GM21786 (cell line): ENCODE measurements around the gene PHACTR1.

Source experiments
- ATAC-seq: cut with Tn5 transposase; IDR thresholded peaks from one replicate; pipeline ENCODE4 v1.9.1; 2021; ENCODE audit not compliant: unreplicated experiment

PHACTR1 gene

DNA sequence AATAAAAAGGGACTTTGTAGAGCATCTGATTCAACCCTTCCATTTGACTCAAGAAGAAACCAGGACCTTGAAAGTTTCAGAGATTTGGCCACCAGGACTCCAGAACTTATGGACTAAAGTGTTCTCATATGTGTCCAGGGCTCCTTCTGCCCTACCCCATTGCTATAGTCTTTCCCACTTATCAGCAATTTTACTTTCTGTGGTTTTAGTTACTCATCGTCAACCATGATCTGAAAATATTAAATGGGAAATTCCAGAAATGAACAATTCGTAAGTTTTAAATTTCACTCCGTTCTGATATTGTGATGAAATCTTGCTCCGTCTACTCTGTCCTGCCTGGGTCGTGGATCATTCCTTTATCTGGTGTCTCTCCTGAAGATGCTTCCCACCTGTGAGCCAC, 259.8 kb downstream of the PHACTR1 start:
- ATAC-seq = no peak

DNA sequence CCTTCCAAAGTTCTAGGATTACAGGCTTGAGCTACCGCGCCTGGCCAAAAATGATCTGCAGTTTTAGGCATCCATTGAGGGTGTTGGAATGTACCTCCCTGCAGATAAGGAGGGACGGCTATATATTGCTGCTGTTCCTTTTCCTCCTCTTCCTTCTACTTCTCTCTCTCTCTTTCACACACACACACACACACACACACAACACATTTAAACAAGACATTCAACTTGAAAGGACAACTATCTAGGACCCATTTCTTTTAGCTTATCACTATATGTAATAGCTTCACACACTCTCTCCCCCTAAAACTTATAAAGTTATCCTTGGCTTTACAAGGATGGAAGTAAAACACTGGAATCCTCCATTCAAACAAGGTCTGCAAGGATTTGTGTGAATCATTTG, 260.6 kb downstream of the PHACTR1 start:
- ATAC-seq = no peak

DNA sequence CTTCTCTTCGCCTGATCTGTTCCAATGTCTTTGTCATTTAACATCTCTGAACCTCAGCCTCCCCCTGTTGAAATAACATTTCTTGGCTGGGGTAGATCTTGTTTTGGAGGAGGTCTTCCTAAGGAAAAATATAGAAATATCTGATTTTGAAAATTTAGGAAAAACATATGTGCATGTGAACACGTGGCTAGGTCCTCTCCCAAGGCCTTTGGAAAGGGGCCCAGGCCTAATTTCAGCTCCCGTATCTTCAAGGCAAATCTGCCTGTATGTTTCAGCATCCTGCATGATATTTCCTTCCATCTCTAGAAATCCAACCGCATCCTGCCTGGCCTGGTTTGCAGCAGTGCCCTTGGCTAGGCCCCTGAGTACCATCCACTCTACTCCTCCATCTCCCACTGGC, 261.2 kb downstream of the PHACTR1 start:
- no peak for ATAC-seq

DNA sequence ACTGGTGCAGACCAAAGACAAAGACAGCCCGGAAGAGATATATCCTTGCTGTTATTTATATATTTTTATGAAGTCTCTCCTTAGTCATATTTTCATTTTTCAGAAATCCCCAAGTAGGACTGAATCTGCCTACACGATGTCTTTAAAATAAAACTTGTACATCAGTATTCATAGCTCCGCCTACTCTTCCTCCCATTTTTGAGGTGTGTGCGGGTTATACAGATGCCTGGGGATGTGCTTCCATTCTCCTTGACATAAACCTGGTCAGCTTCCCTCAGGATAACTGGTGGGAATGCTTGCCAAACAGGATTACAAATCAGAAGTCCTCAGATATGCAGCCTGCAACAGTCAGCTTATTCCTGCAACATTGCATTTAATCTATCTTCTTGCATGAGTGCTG, 264.2 kb downstream of the PHACTR1 start:
- ATAC-seq = no peak

DNA sequence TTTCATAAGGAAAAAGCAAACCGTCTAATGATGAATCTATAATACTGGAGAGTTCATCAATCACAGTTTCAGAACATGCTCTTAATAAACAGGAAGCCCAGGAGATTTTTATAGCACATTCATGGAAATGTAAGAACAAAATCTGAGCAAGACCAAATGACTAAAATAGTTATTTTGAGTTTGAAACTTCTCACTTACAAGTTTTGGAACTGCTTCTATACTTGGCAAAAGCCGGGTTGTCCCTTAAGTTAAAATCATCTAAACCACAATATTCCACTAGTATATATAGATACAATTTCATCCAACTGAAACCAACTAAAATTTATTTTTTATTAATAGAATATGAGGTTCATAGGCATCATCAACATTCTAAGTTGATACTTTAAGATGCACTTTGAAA, 268.2 kb downstream of the PHACTR1 start:
- ATAC-seq = no peak

DNA sequence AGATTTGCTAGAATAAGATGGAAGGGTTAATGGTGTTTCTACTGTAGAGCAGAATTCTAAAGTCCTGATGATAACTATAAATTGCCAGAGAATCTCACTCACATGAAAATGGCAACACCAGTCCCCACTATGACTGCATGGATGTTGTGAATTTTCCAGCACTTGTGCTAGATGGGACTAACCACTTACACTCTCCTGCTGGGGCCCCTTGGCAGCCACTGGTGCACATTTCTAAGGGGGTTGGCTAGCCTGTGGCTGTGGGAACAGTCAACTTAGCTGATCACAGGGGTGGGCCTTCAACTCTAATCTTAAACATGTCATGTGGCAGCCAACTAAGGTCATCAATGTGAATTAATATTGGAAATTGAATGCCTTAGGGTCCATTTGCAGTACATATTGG, 271.2 kb downstream of the PHACTR1 start:
- ATAC-seq = no peak

DNA sequence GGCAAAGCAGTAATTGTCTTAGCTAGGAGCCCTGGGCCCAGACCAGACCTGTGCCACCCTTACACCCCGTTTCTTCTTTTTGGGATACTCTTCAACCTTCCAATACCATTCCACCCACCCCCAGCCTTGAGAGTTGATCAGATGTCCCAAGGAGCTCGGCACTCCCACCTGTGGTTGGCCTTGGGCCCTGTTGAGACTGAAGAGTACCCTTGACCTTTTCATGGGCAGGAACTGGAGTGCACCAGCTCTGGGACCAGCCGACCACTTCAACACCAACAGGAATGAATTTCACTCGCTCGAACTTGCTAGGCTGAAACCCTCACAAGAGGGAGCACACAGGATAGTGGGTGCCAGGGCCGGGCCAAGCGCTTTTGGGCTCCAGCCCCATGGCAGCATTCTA, 273.6 kb downstream of the PHACTR1 start:
- no peak for ATAC-seq

DNA sequence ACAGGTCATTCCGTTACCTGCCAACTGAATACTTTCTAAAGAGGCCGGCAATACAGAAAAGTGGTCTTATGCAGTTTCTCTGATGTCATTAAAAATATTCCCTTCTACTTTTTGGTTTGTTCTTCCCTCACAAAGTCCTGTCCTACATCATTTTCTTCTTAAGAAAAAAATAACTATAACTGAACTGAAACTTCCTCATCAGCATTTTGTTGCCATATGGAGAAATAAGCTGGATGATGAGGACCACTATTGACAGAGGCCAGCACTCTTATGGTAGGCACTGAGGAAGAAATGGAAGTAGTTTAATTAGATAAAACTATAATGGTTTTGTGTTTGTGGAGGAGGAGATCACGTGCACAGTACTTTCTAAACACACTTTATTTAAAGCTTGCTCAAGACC, 274.9 kb downstream of the PHACTR1 start:
- ATAC-seq = no peak

DNA sequence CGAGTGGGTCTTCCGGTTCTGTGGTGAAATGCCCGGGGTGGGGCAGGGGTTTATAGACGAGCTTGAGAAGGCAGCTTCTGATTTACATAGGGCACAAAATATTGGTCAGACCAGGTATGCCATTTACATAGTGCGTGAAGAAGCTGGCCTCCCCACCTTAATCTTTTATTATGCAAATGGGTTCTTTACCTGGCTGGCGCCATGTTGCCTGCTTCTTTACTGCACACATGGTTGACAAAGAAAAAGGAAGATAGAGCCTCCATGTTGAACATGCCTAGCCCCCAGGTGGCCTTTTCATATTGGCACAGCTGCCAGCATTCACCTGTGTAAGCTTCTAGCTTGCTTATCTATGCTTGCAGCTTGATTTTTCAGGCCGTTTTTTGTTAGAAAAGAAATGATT, 276.2 kb downstream of the PHACTR1 start:
- no peak for ATAC-seq

DNA sequence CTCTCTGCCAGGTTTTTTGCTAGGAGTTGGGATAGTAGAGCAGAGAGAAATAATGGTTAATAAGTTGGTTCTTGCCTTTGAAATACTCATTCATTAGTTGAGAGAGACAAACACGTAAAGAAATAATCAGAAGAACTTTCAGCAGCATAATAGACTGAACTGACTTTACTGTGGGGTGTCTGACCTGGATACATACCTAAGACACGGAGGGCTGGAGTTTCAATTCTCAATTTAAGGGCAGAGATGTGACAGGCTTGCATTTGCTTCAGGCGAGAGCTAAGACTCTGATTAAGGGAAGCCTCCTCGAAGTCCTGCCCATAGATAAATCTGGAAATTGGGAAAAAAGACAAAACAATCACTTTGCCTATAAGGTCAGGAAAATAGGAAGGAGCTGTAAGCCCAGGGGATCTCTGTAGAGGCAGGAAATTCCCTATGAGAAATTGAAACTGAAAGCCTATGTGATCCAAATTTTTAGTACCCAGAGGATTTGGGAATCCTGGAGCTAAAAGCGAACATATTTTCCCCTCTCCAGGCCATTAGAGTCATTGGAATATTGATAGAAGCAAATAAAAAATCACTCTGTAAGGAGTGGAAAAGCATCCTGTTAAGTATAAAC, 276.8 kb downstream of the PHACTR1 start:
- no peak for ATAC-seq

DNA sequence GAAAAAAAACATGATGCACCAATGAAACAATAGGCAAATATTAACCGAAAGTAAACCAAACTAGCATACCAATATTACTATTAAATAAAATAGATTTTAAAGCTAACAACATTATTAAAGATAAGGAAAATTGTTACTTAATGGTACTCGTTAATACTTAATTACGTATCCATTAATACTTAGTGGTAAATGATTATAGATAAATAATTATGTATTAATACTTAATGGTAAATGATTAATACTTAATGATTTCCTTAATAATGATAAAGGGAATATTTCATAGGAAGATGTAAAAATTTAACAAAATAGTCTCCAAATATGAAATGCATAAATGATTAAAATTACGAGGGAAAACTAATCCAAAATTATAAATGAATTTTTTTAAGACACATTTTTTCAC, 278.9 kb downstream of the PHACTR1 start:
- no peak for ATAC-seq

DNA sequence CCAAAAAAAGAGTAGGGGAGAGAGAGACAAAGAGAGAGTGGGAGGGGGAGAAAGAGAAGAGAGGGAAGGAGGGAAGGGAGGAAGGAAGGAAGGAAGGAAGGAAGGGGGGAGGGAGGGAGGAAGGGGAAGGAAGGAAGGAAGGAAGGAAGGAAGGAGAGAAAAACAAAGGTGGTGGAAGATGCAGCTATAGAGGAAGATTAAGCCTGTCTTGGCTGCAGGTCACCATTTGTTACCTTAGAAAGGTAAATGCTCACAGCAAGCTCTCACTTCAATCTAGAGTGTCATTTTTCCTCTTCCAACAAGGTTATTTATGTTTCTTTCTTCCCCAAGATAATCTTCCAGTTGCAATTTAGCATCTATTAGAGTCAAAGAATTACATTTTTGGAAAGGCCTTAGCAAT, 284.0 kb downstream of the PHACTR1 start:
- ATAC-seq = no peak

DNA sequence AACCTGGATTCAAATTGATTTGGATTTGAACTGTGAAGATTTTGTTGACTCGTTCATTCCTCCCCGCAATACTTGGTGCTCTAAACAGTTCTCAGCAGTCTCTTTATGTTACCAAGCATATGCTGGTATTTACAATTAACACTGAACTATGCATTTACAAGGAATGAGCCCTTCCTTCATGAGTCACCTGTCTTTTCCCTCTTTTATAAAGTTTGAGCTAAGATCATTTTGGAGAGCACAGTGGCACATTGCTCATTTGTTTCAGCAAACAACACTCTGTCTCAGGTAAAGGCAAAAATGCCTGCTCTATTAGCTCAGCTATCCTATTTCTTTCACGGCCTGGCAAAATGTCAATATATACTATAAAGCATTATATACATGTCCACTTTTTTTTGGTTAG, 285.4 kb downstream of the PHACTR1 start:
- ATAC-seq = no peak

DNA sequence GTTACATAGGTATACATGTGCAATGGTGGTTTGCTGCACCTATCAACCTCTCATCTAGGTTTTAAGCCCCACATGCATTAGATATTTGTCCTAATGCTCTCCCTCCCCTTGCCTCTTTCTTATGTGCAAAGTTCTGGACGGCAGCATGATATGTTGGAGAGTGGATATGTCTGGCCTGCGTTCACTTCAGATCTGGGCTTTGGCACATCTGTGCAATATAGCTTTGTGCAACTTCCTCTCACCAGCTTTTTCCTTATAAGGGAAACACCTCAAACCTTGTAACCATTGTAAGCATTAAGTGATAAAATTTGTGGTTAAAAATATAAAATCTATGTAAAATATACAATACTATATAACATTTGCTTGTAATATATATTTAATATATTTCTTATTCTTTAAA, 288.0 kb downstream of the PHACTR1 start:
- no peak for ATAC-seq

DNA sequence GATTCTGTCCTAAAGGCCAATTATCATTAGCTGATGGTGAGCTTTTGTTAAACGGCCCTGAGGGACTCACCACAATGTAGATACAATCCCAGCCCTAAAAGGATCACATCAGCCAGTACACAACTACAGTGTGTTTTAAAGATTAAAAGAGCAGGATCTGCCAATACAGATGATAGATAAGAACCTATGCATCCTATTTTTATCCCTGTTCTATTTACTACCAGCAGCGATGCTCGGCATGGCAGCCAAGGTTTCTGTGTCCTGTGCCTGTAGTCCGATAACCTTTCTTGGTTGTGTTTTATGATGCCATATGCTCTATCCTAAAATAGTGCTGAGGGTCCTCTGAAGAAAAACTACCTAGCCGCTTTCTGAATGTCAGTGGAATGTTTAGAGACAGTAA, 289.4 kb downstream of the PHACTR1 start:
- ATAC-seq = no peak

DNA sequence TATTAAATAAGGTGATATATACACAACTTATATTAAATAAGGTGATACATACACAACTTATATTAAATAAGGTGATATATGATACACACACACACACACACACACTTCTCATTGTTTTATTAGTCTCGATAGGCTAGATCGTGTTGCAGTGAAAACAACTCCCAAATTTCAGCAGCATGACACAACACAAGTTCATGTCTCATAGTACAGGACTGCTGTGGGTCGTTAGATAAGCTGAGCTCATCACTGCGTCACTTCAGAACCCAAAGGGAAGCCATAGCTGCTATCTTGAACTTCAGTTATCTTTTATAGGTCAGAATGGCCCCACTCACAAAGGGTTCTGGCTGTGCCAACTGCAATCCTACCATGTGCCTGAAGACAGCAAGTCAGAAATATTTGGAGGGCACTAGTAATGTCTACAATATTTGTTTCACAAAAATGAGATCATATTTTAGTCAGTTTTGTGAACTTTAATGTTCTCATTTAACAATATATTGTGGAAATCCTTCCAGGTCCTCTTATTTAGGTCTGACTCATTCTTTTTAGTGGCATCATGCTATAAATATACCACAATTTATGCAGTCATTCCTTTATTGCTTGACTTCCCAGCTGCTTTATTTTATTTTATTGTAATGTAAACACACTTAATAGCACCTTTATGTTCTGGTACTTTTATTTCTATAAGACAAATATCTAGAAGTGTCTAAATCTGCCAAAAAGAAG, 290.2 kb downstream of the PHACTR1 start:
- ATAC-seq = no peak

DNA sequence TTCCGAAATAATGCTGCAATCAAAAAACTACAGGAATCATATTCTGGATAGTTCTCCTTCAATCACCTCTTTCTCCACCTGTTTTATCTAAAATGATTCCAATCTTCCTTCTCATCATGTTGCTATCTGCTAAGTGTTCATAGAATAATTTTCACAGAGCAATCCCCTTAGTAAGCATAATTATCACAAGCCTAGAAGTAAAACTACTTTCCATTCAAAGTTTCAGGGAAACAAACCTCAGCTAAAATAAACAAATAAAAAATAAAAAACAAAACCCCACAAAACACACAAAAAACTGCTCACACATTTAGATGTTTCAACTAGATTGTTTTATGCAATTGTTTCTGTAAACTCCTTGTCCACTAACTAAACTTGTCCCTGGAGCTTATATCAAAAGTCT, 291.2 kb downstream of the PHACTR1 start:
- no peak for ATAC-seq

DNA sequence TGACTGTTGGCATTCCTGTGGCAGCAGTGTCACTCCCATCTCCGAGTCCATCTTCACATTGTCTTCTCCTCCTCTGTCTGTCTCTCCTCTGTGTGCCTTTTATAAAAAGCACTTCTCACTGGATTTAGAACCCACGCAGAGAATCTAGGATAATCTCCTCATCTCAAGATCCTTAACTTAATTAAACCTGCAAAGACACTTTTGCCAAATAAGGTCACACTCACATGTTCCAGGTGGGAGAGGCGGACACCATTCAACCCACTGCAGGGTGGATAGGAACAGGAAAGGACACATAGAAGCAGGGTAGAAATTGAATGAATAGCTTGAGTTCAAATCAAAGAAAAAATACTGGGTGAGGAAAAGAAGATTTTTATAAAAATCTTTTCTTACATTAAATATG, 292.5 kb downstream of the PHACTR1 start:
- ATAC-seq = no peak

DNA sequence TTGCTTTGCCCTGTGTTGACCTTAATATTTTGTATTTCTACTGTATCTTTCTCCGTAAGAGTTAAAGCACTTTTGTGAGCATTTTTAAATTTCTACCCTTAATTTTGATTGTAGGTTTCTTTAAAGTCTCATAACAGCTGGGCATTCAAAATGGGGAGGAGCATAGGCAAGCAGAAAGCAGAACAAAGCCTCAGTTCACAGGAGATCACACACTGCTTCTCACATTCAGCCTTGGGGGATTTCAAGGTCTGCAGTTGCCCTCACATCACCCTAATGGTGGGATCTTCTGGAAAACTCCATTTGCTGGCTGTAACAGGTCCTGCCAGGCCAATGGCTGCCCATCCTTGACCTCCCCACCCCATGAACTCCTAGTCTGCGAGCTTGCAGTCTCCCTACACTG, 292.9 kb downstream of the PHACTR1 start:
- ATAC-seq = no peak

DNA sequence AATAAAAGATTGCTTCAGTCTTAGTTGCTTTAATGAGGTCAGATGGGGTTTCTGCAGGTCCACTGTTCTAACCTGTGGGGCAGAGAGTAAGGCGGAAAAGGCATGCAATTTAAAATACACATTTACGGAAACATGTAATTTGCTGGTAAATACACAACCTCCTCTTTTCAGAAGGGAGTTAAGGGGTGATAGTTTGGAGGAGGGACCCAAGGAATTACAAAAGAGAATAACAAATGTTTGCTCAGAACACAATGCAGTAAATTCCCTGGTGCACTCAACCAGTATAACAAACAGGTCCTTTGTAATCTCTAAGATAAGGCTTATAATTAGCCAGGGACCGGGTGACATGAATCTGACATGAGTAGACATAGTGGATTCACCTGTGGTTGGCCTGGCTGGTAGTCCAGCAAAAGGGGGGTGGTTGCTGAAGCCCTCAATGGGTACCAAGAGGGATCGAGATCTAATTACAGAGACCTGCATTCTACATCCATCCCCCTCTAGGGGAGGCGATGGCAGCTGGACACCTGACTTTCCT, 295.1 kb downstream of the PHACTR1 start:
- ATAC-seq = no peak

DNA sequence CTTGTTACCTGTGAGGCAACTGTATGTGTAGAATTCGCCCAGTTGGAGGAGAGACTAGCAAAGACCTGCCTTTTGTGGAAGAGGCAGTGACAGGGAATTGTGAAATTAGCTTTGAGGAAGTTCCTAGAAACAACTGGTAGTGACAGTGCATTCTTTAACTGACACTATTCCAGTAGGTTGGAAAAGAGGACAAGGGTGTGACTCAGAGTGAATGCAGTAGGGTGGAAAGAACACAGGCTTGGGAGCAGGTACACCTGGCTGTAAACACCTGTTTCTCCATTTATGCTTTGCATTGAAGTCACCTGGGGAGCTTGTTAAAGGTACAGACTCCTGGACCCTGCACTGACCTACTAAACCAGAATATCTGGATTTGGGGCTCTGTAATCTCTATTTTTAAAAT, 295.7 kb downstream of the PHACTR1 start:
- ATAC-seq = no peak

DNA sequence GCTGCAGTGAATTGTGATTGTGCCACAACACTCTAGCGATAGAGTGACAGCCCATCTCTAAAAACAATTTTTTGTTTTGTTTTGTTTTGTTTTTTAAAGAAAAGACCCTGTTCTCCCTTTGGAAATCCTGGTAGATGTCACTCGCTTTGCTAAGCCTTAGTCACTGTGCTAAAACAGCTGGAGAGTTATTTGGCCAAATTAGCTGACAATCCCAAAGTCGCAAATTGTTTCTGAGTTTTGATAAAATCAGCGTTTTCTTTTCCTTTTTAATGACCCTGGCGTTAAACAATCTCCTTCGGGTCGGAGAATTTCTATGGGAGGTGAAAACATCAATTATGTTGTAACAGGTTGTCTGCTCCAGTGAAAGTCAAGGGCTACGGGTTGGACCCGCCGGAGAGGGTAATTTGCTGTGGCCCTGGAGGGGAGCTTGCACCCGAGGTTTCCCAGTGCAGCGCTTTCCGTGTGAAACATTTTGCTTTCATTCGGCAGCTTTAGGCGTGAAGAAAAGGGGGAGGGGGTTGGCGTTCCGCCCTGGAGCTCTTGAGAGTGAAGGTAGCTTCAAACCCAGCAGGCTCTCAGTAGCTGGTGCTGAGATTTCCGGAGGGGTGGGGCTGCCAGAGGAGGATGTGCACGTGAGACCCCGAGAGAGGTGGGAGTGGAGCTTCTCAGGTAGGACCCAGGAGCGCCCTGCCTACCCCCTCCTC, 296.6 kb downstream of the PHACTR1 start:
- ATAC-seq = no peak
